Measurements from ENCODE around the gene TAF1D. TPM values are rescaled to one million over a fixed set of nuclear protein-coding genes. Genes with fewer than 3 reads are reported as not detected.

The TAF1D gene
- polyA plus RNA-seq (2013, experiment 1 of 2) = 117 TPM
- 120 TPM for polyA plus RNA-seq (2013, experiment 2 of 2)

GRCh38 chr11:93741094-93741881 is at the start of gene TAF1D, which contains the start of gene C11orf54:
Gene TAF1D, minus strand, starts transcription at chr11:93741495. Its CDS starts 2,191 bp downstream, at chr11:93739304.
Gene C11orf54, plus strand, starts transcription at chr11:93741672. Its CDS starts 5,722 bp downstream, at chr11:93747394.
- H3K79me1 ChIP-seq (replicated peaks; ENCODE audit: low read length, poor library complexity, severe bottlenecking) = peaks cover 8% of the 10 kb centered on the region
- peak within 1 kb of the TSS; percentile 74 to 97 for H3K14ac ChIP-seq (ENCODE audit: low read length in 2 of 2)
- H2AK5ac ChIP-seq (ENCODE audit: low read length, severe bottlenecking) = peak within 1 kb of the TSS; percentile 99
- H3K27ac ChIP-seq (ENCODE audit: low read length, poor library complexity, severe bottlenecking) = peak within 1 kb of the TSS; percentile 99
- peak within 1 kb of the TSS; percentile 98 for H4K91ac ChIP-seq (ENCODE audit: low read length)
- H3K4me3 ChIP-seq (ENCODE audit: insufficient read depth in 1 of 2, low read depth in 1 of 2, low read length in 2 of 2) = peak within 1 kb of the TSS; percentile 97 to 99
- H3K23ac ChIP-seq (ENCODE audit: low read length in 2 of 2) = peak within 1 kb of the TSS; percentile 84 to 96
- H2BK15ac ChIP-seq (ENCODE audit: low read depth, poor library complexity, severe bottlenecking) = peak within 1 kb of the TSS; percentile 52
- peaks cover 9 to 45% of the 10 kb centered on the region in 2 experiments for H3K36me3 ChIP-seq (ENCODE audit: control insufficient read depth in 1 of 2, insufficient read depth in 2 of 2, low read depth in 1 of 2, low read length in 2 of 2)
- peak within 1 kb of the TSS; percentile 96 for H2BK5ac ChIP-seq (ENCODE audit: low read depth, low read length, poor library complexity, severe bottlenecking)
- peak within 1 kb of the TSS; percentile 84 for H3K4me2 ChIP-seq (ENCODE audit: low read length, poor library complexity, severe bottlenecking)
- peak within 1 kb of the TSS; percentile 89 for H4K8ac ChIP-seq (ENCODE audit: low read length)
- peak within 1 kb of the TSS; percentile 97 to 99 for H3K18ac ChIP-seq (ENCODE audit: low read depth in 1 of 2, low read length in 2 of 2)
- WGBS = under 1% methylated on average over 65 of the region's 65 CpGs
- no peaks in the 10 kb centered on the region for H3K27me3 ChIP-seq (ENCODE audit: control insufficient read depth in 1 of 2, insufficient read depth in 1 of 2, low read length in 2 of 2)
- H2BK120ac ChIP-seq (ENCODE audit: low read depth, low read length) = peak within 1 kb of the TSS; percentile 85
- no peaks in the 10 kb centered on the region for H3K9me3 ChIP-seq (ENCODE audit: control insufficient read depth, low read length)
- peak within 1 kb of the TSS; percentile 94 for H2AFZ ChIP-seq (ENCODE audit: low read depth, low read length)
- H3K4ac ChIP-seq (ENCODE audit: low read depth in 1 of 2, low read length in 2 of 2) = peak within 1 kb of the TSS; percentile 87 to 97
- H2BK12ac ChIP-seq (ENCODE audit: low read length in 2 of 2) = peak within 1 kb of the TSS in 1 of 2 experiments; percentile 32
- H3K4me1 ChIP-seq (ENCODE audit: control insufficient read depth, insufficient read depth, low read depth, low read length) = peaks cover 10% of the 10 kb centered on the region
- peak within 1 kb of the TSS; percentile 100 for H3K9ac ChIP-seq (ENCODE audit: low read length)
- DNase-seq = peak; percentile 98

DNA sequence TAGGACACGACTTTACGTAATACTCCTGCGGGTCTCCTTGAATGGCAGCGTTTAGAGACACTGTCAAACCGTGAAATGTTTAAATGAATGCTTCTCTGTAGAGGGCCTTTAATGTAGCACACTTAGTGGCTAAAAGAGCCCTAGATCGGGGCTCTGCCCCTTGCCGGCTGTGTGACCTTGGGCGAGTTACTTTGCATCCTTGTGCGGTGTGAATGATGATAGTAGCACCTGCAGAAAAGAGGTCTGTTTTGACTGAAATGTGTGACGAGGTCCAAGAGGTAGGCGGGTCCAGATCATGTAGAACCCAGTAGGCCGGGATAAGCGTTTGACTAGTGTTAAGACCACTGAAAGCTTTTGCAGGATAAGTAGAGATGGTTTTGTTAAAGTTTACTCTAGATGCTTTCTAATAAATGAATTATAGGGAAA is 43.7 kb upstream of the TAF1D start:
- Histone ChIP-seq H3K27ac (ENCODE audit: low read length, poor library complexity, severe bottlenecking) (peak overlapping the region; percentile 22), H4K91ac (ENCODE audit: low read length) (no peak overlapping the region), H3K23ac (ENCODE audit: low read length in 2 of 2) (no peak overlapping the region), H3K4me3 (ENCODE audit: insufficient read depth in 1 of 2, low read depth in 1 of 2, low read length in 2 of 2) (peak overlapping the region; percentile 91 to 99), H2BK12ac (ENCODE audit: low read length in 2 of 2) (peak overlapping the region in 1 of 2 experiments; percentile 42), H3K18ac (ENCODE audit: low read depth in 1 of 2, low read length in 2 of 2) (no peak overlapping the region), H3K4me2 (ENCODE audit: low read length, poor library complexity, severe bottlenecking) (peak overlapping the region; percentile 84), H2BK120ac (ENCODE audit: low read depth, low read length) (no peak overlapping the region), H2AK5ac (ENCODE audit: low read length, severe bottlenecking) (no peak overlapping the region), H2AFZ (ENCODE audit: low read depth, low read length) (no peak overlapping the region), H3K79me1 (replicated peaks; ENCODE audit: low read length, poor library complexity, severe bottlenecking) (peaks cover 6% of the 10 kb centered on the region), H3K27me3 (ENCODE audit: control insufficient read depth in 1 of 2, insufficient read depth in 1 of 2, low read length in 2 of 2) (no peaks in the 10 kb centered on the region), H3K36me3 (ENCODE audit: control insufficient read depth in 1 of 2, insufficient read depth in 2 of 2, low read depth in 1 of 2, low read length in 2 of 2) (peaks cover 2 to 20% of the 10 kb centered on the region in 2 experiments), H3K9ac (ENCODE audit: low read length) (peak overlapping the region; percentile 97), H3K4me1 (ENCODE audit: control insufficient read depth, insufficient read depth, low read depth, low read length) (peaks cover 5% of the 10 kb centered on the region), H2BK15ac (ENCODE audit: low read depth, poor library complexity, severe bottlenecking) (no peak overlapping the region), H2BK5ac (ENCODE audit: low read depth, low read length, poor library complexity, severe bottlenecking) (no peak overlapping the region), H3K14ac (ENCODE audit: low read length in 2 of 2) (peak overlapping the region in 1 of 2 experiments; percentile 48), H3K9me3 (ENCODE audit: control insufficient read depth, low read length) (no peaks in the 10 kb centered on the region), H3K4ac (ENCODE audit: low read depth in 1 of 2, low read length in 2 of 2) (peak overlapping the region in 1 of 2 experiments; percentile 98), H4K8ac (ENCODE audit: low read length) (no peak overlapping the region)
- under 1% methylated on average over 13 of the region's 13 CpGs for WGBS
- no peak for DNase-seq

DNA sequence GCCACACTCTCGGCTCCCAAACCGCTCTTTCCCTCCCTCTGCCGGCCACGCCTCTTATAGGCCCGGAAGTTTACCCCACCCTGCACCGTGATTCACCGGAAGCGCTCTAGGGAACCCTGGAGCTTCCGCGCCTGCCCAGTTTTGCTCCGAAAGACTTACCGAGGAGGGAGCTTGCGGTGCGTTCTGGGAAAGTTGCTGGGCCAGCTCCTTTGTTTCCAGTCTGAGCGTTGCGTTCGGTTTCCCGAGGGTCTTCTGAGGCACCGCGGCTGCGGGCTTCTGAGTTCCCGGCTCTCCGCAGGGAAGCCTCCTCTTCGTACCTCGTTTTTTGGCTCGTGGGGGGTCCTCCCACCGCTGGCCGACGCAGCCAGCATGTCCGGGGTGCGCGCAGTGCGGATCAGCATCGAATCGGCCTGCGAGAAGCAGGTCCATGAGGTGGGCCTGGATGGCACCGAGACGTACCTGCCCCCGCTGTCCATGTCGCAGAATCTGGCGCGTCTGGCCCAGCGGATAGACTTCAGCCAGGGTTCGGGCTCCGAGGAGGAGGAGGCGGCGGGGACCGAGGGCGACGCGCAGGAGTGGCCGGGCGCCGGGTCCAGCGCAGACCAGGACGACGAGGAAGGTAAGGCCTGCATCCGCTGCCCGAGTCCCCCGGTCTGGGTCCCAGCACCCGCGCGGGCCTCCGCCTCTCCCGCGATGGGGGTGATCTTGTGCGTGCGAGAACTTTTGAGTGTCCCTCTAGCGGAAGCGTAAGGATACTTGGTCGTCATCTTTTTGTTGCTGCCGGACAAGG is 43.0 kb upstream of the TAF1D start, which contains the start of gene MED17:
TSS of gene MED17 (plus strand) at position 138 of the 790 bp plus-strand sequence. CDS start at position 370, 232 bp downstream.
- Histone ChIP-seq H3K27me3 (ENCODE audit: control insufficient read depth in 1 of 2, insufficient read depth in 1 of 2, low read length in 2 of 2) (no peaks in the 10 kb centered on the region), H4K8ac (ENCODE audit: low read length) (peak within 1 kb of the TSS; percentile 91), H3K18ac (ENCODE audit: low read depth in 1 of 2, low read length in 2 of 2) (peak within 1 kb of the TSS; percentile 89 to 100), H3K4me2 (ENCODE audit: low read length, poor library complexity, severe bottlenecking) (peak within 1 kb of the TSS; percentile 84), H4K91ac (ENCODE audit: low read length) (peak within 1 kb of the TSS; percentile 93), H3K27ac (ENCODE audit: low read length, poor library complexity, severe bottlenecking) (peak within 1 kb of the TSS; percentile 99), H2BK15ac (ENCODE audit: low read depth, poor library complexity, severe bottlenecking) (peak within 1 kb of the TSS; percentile 12), H2BK12ac (ENCODE audit: low read length in 2 of 2) (peak within 1 kb of the TSS; percentile 6 to 42), H2BK120ac (ENCODE audit: low read depth, low read length) (peak within 1 kb of the TSS; percentile 44), H3K9me3 (ENCODE audit: control insufficient read depth, low read length) (no peaks in the 10 kb centered on the region), H3K36me3 (ENCODE audit: control insufficient read depth in 1 of 2, insufficient read depth in 2 of 2, low read depth in 1 of 2, low read length in 2 of 2) (peaks cover 2 to 14% of the 10 kb centered on the region in 2 experiments), H3K23ac (ENCODE audit: low read length in 2 of 2) (peak within 1 kb of the TSS in 1 of 2 experiments; percentile 90), H2AK5ac (ENCODE audit: low read length, severe bottlenecking) (peak within 1 kb of the TSS; percentile 61), H3K4ac (ENCODE audit: low read depth in 1 of 2, low read length in 2 of 2) (peak within 1 kb of the TSS; percentile 98 to 100), H3K14ac (ENCODE audit: low read length in 2 of 2) (peak within 1 kb of the TSS in 1 of 2 experiments; percentile 100), H3K4me1 (ENCODE audit: control insufficient read depth, insufficient read depth, low read depth, low read length) (peaks cover 5% of the 10 kb centered on the region), H3K9ac (ENCODE audit: low read length) (peak within 1 kb of the TSS; percentile 97), H2BK5ac (ENCODE audit: low read depth, low read length, poor library complexity, severe bottlenecking) (peak within 1 kb of the TSS; percentile 96), H3K79me1 (replicated peaks; ENCODE audit: low read length, poor library complexity, severe bottlenecking) (peaks cover 4% of the 10 kb centered on the region), H3K4me3 (ENCODE audit: insufficient read depth in 1 of 2, low read depth in 1 of 2, low read length in 2 of 2) (peak within 1 kb of the TSS; percentile 91 to 99), H2AFZ (ENCODE audit: low read depth, low read length) (peak within 1 kb of the TSS; percentile 97)
- under 1% methylated on average over 67 of the region's 72 CpGs for WGBS
- DNase-seq = peak; percentile 95

All from mesenchymal stem cell (in vitro differentiated cells and primary cell).